HEK293 (cell line): Measurements from ENCODE around the gene CLN6.

Experiments
- AEBP2 ChIP-seq: fragments of 450-650 bp; formaldehyde crosslinking; IDR thresholded peaks from 2 replicates; pipeline ENCODE4 v1.5.1; 2016; ENCODE audit warnings: missing biosample characterization, missing genetic modification characterization, borderline replicate concordance
- FEZF1 ChIP-seq: fragments of 450-650 bp; formaldehyde crosslinking; IDR thresholded peaks from 2 replicates; pipeline ENCODE4 v1.5.1; 2016; ENCODE audit warnings: missing biosample characterization, missing genetic modification characterization
- KLF9 ChIP-seq: fragments of 450-650 bp; formaldehyde crosslinking; IDR thresholded peaks from 2 replicates; pipeline ENCODE4 v1.5.1; 2016; ENCODE audit warnings: missing biosample characterization, missing genetic modification characterization, low read depth
- OVOL3 ChIP-seq: fragments of 450-650 bp; formaldehyde crosslinking; IDR thresholded peaks from 2 replicates; pipeline ENCODE4 v1.5.1; 2016; ENCODE audit warnings: missing biosample characterization, missing genetic modification characterization
- PBX3 ChIP-seq: sonication (generic); formaldehyde crosslinking; IDR thresholded peaks from 2 replicates; pipeline ENCODE4 v1.8.1; 2022; ENCODE audit warnings: mild to moderate bottlenecking, moderate library complexity, missing genetic modification reagents
- SCRT1 ChIP-seq: fragments of 450-650 bp; formaldehyde crosslinking; IDR thresholded peaks from 2 replicates; pipeline ENCODE4 v1.5.1; 2016; ENCODE audit warnings: missing biosample characterization, missing genetic modification characterization, borderline replicate concordance
- TRIM28 ChIP-seq: IDR thresholded peaks from 2 replicates; pipeline ENCODE4 v1.6.1; 2011; ENCODE audit warnings: low read length, control low read depth, borderline replicate concordance
- YY2 ChIP-seq: fragments of 450-650 bp; formaldehyde crosslinking; IDR thresholded peaks from 2 replicates; pipeline ENCODE4 v1.5.1; 2016; ENCODE audit warnings: missing biosample characterization, missing genetic modification characterization
- ZBTB20 ChIP-seq: fragments of 450-650 bp; formaldehyde crosslinking; IDR thresholded peaks from 2 replicates; pipeline ENCODE4 v1.5.1; 2016; ENCODE audit warnings: missing biosample characterization, missing genetic modification characterization
- ZNF169 ChIP-seq: fragments of 450-650 bp; formaldehyde crosslinking; IDR thresholded peaks from 2 replicates; pipeline ENCODE4 v1.5.1; 2016; ENCODE audit warnings: missing biosample characterization, missing genetic modification characterization
- ZNF175 ChIP-seq: fragments of 450-650 bp; formaldehyde crosslinking; IDR thresholded peaks from 2 replicates; pipeline ENCODE4 v1.5.1; 2016; ENCODE audit warnings: missing biosample characterization, missing genetic modification characterization
- ZNF223 ChIP-seq: fragments of 450-650 bp; formaldehyde crosslinking; IDR thresholded peaks from 2 replicates; pipeline ENCODE4 v1.5.1; 2016; ENCODE audit warnings: missing biosample characterization, missing genetic modification characterization
- ZNF23 ChIP-seq: fragments of 450-650 bp; formaldehyde crosslinking; IDR thresholded peaks from 2 replicates; pipeline ENCODE4 v1.5.1; 2016; ENCODE audit warnings: missing biosample characterization, missing genetic modification characterization, borderline replicate concordance
- ZNF24 ChIP-seq: fragments of 450-650 bp; formaldehyde crosslinking; IDR thresholded peaks from 2 replicates; pipeline ENCODE4 v1.5.1; 2016; ENCODE audit warnings: missing biosample characterization, missing genetic modification characterization
- ZNF366 ChIP-seq: fragments of 450-650 bp; formaldehyde crosslinking; conservative IDR thresholded peaks from 2 replicates; pipeline ENCODE4 v1.5.1; 2016; ENCODE audit warnings: missing biosample characterization, missing genetic modification characterization
- ZNF404 ChIP-seq: fragments of 450-650 bp; formaldehyde crosslinking; IDR thresholded peaks from 2 replicates; pipeline ENCODE4 v1.5.1; 2017; ENCODE audit warnings: missing biosample characterization, missing genetic modification characterization
- ZNF433 ChIP-seq: fragments of 450-650 bp; formaldehyde crosslinking; IDR thresholded peaks from 2 replicates; pipeline ENCODE4 v1.5.1; 2016; ENCODE audit warnings: missing biosample characterization, missing genetic modification characterization, low read depth
- ZNF555 ChIP-seq: fragments of 450-650 bp; formaldehyde crosslinking; conservative IDR thresholded peaks from 2 replicates; pipeline ENCODE4 v1.5.1; 2017; ENCODE audit warnings: missing biosample characterization, mild to moderate bottlenecking, missing genetic modification characterization, inconsistent platforms
- ZNF558 ChIP-seq: fragments of 450-650 bp; formaldehyde crosslinking; IDR thresholded peaks from 2 replicates; pipeline ENCODE4 v1.5.1; 2016; ENCODE audit warnings: missing biosample characterization, missing genetic modification characterization
- ZNF610 ChIP-seq: fragments of 450-650 bp; formaldehyde crosslinking; IDR thresholded peaks from 2 replicates; pipeline ENCODE4 v1.5.1; 2016; ENCODE audit warnings: missing biosample characterization, missing genetic modification characterization, borderline replicate concordance
- ZNF624 ChIP-seq: fragments of 450-650 bp; formaldehyde crosslinking; IDR thresholded peaks from 2 replicates; pipeline ENCODE4 v1.5.1; 2017; ENCODE audit warnings: missing biosample characterization, missing genetic modification characterization
- ZNF629 ChIP-seq: fragments of 450-650 bp; formaldehyde crosslinking; IDR thresholded peaks from 2 replicates; pipeline ENCODE4 v1.5.1; 2017; ENCODE audit warnings: missing biosample characterization, missing genetic modification characterization
- ZNF639 ChIP-seq: fragments of 450-650 bp; formaldehyde crosslinking; IDR thresholded peaks from 2 replicates; pipeline ENCODE4 v1.5.1; 2016; ENCODE audit warnings: missing biosample characterization, missing genetic modification characterization
- ZNF654 ChIP-seq: fragments of 450-650 bp; formaldehyde crosslinking; IDR thresholded peaks from 2 replicates; pipeline ENCODE4 v1.5.1; 2016; ENCODE audit warnings: low read depth, missing biosample characterization, missing genetic modification characterization
- ZNF664 ChIP-seq: fragments of 450-650 bp; formaldehyde crosslinking; IDR thresholded peaks from 2 replicates; pipeline ENCODE4 v1.5.1; 2016; ENCODE audit warnings: missing biosample characterization, missing genetic modification characterization
- ZNF677 ChIP-seq: fragments of 450-650 bp; IDR thresholded peaks from 2 replicates; pipeline ENCODE4 v1.5.0; 2018; ENCODE audit warnings: missing biosample characterization, mild to moderate bottlenecking, missing genetic modification characterization, moderate library complexity
- ZNF76 ChIP-seq: fragments of 450-650 bp; formaldehyde crosslinking; IDR thresholded peaks from 2 replicates; pipeline ENCODE4; 2016; ENCODE audit warnings: low read depth, missing biosample characterization, missing genetic modification characterization, borderline replicate concordance
- ZSCAN5A ChIP-seq: fragments of 450-650 bp; formaldehyde crosslinking; IDR thresholded peaks from 2 replicates; pipeline ENCODE4 v1.5.1; 2016; ENCODE audit warnings: missing biosample characterization, missing genetic modification characterization
- TF ChIP-seq, protein P1 (sequence below): fragments of 450-650 bp; formaldehyde crosslinking; IDR thresholded peaks from 2 replicates; pipeline ENCODE4 v1.5.1; 2017; ENCODE audit warnings: missing biosample characterization, mild to moderate bottlenecking, missing genetic modification characterization, moderate library complexity
- TF ChIP-seq, protein P2 (sequence below): fragments of 450-650 bp; formaldehyde crosslinking; IDR thresholded peaks from 2 replicates; pipeline ENCODE4 v1.5.1; 2016; ENCODE audit warnings: missing biosample characterization, missing genetic modification characterization
- TF ChIP-seq, protein P3 (sequence below): fragments of 450-650 bp; formaldehyde crosslinking; IDR thresholded peaks from 2 replicates; pipeline ENCODE4 v1.5.1; 2016; ENCODE audit warnings: missing biosample characterization, missing genetic modification characterization

The CLN6 gene

DNA sequence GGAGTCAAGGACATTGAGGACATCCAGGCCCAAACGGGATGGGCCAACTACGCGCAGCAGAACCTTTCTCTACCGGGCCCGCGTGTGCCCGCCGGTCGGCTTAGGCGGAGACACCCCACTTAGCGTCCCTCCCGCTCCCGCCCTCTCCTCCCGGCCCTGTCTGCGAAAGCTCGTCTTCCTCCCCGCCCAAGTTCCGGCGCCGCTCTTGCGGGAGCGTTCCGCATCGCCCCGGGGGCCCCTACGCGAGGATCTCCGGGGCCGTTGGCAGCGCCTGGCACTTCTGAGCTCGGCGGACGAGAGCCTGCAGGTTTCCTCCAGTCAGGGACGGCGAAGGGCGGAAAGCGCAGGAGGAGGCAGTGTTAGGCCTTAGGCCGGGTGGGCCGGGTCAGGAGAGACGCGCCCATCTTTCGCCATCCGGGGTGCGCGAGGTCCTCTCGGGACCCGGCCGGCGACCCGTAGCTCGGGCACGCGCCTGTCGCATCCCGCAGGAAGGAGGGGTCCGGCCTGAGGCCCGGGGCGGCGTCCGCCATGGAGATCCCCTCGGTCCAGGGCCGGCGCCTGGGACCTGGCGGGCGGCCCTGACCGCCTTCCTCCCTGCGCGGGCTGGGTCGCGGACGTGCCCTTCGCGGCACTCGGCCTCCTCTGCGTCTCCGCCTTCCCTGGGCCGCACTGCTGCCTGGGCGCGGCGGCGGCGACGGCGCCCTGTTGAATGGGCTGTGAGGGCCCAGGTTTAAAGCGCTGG, 48.2 kb upstream of the CLN6 start, which contains the start of gene FEM1B (continued):
- TF ChIP-seq, protein P1, sequence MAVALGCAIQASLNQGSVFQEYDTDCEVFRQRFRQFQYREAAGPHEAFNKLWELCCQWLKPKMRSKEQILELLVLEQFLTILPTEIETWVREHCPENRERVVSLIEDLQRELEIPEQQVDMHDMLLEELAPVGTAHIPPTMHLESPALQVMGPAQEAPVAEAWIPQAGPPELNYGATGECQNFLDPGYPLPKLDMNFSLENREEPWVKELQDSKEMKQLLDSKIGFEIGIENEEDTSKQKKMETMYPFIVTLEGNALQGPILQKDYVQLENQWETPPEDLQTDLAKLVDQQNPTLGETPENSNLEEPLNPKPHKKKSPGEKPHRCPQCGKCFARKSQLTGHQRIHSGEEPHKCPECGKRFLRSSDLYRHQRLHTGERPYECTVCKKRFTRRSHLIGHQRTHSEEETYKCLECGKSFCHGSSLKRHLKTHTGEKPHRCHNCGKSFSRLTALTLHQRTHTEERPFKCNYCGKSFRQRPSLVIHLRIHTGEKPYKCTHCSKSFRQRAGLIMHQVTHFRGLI (tag by site-specific recombination) = no peak; the same call in none of the 2 replicates
- TF ChIP-seq OVOL3 (tag by site-specific recombination) (peak; percentile 90), ZSCAN5A (tag by site-specific recombination) (0 out of 2 replicates have a peak, but pooled peaks have one; percentile 96), ZNF629 (tag by site-specific recombination) (peak; percentile 90), YY2 (tag by site-specific recombination) (peak; percentile 87), ZNF366 (peak; percentile 86), ZNF639 (tag by site-specific recombination) (peak; percentile 99), KLF9 (tag by site-specific recombination) (peak; percentile 94), ZNF664 (tag by site-specific recombination) (peak; percentile 72), ZNF223 (peak; percentile 5; the same call in 1 of the 2 replicates), ZNF433 (no peak), ZNF610 (peak; percentile 95), SCRT1 (tag by site-specific recombination) (0 out of 2 replicates have a peak, but pooled peaks have one; percentile 58), PBX3 (CRISPR knock-in tag) (peak; percentile 86), ZNF169 (no peak), ZNF624 (tag by site-specific recombination) (peak; percentile 60; the same call in 1 of the 2 replicates), ZNF555 (tag by site-specific recombination) (no peak), FEZF1 (tag by site-specific recombination) (peak; percentile 16; the same call in 1 of the 2 replicates), ZNF23 (tag by site-specific recombination) (no peak), ZNF76 (tag by site-specific recombination) (peak; percentile 81; the same call in 1 of the 2 replicates), ZNF404 (no peak), ZNF677 (tag by site-specific recombination) (peak; percentile 43; the same call in 1 of the 2 replicates), ZBTB20 (tag by site-specific recombination) (peak; percentile 98), AEBP2 (tag by site-specific recombination) (no peak), ZNF558 (tag by site-specific recombination) (peak; percentile 80; the same call in 1 of the 2 replicates), ZNF654 (tag by site-specific recombination) (no peak), ZNF175 (tag by site-specific recombination) (no peak), ZNF24 (peak; percentile 97), TRIM28 (no peak)
- TF ChIP-seq, protein P2, sequence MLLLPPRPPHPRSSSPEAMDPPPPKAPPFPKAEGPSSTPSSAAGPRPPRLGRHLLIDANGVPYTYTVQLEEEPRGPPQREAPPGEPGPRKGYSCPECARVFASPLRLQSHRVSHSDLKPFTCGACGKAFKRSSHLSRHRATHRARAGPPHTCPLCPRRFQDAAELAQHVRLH = peak; percentile 84
- TF ChIP-seq, protein P3, sequence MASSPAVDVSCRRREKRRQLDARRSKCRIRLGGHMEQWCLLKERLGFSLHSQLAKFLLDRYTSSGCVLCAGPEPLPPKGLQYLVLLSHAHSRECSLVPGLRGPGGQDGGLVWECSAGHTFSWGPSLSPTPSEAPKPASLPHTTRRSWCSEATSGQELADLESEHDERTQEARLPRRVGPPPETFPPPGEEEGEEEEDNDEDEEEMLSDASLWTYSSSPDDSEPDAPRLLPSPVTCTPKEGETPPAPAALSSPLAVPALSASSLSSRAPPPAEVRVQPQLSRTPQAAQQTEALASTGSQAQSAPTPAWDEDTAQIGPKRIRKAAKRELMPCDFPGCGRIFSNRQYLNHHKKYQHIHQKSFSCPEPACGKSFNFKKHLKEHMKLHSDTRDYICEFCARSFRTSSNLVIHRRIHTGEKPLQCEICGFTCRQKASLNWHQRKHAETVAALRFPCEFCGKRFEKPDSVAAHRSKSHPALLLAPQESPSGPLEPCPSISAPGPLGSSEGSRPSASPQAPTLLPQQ (tag by site-specific recombination) = peak; percentile 93
